ENCODE data around the gene CSNK2A2. TPM values are rescaled to one million over a fixed set of nuclear protein-coding genes. Genes with fewer than 3 reads are reported as not detected.

CSNK2A2 gene
- total and polyA plus RNA-seq, 2 donors (not counting 3 experiments of a cell fraction or from before 2014, with no cell fraction given) = 43.3 to 125 TPM

DNA sequence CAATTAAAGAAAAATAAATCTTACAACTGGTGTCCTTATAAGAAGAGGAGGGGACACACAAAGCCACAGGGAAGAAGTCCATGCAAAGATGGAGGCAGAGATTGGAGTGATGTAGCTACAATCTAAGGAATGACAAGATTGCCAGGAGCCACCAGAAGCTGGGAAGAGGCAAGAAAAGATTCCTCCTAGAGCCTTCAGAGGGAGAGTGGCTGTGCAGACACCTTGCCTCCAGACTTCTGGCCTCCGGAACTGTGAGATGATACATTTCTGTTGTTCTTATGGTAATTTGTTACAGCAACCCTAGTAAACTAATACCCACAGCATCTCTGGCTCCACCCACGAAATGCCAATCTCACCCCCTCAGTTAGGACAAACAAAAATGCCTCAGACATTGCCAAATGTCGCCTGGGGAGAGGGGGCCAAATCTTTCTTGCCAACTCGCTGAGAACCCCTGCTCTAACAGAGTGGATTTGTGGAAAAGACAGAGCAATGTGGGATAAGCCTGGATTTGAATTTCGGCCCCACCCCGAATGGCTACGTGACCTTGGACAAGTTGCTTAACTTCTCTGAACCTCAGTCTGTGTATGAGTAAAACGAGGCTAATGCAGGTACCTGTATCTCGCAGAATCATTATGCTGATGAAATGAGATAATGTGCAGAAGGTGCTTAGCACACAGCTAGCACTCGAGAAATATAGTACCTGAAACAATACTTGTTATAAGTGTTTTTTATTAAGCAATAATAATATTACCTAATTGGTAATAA lies 37.1 kb upstream of the CSNK2A2 start:
- Histone ChIP-seq H3K9me3 (replicated peaks; ENCODE audit: control insufficient read depth, insufficient read depth, low read length) (no peaks in the 10 kb centered on the region), H3K4me1 (ENCODE audit: control insufficient read depth, extremely low read depth, insufficient read depth, low read length) (peaks cover 5% of the 10 kb centered on the region), H3K27ac (ENCODE audit: insufficient read depth, low read depth, low read length) (no peak overlapping the region), H3K4me2 (ENCODE audit: insufficient read depth, low read length) (no peak overlapping the region), H2AFZ (ENCODE audit: low read depth, low read length) (no peak overlapping the region), H3K79me2 (ENCODE audit: control insufficient read depth, insufficient read depth, low read length) (no peaks in the 10 kb centered on the region), H3K4me3 (replicated peaks in 1 of 3; ENCODE audit: insufficient read depth in 1 of 3, low read depth in 1 of 3, low read length in 3 of 3) (no peak overlapping the region), H3K9me1 (replicated peaks; ENCODE audit: control insufficient read depth, extremely low read depth, insufficient read depth, low read length) (no peaks in the 10 kb centered on the region), H3K9ac (replicated peaks; ENCODE audit: extremely low read depth, insufficient read depth, low read length) (no peak overlapping the region), H4K20me1 (replicated peaks; ENCODE audit: control insufficient read depth, extremely low read depth, insufficient read depth, low read length) (no peaks in the 10 kb centered on the region), H3K36me3 (ENCODE audit: control insufficient read depth in 2 of 2, extremely low read depth in 1 of 2, insufficient read depth in 2 of 2, low read length in 2 of 2) (no peaks in the 10 kb centered on the region), H3K27me3 (ENCODE audit: control insufficient read depth in 2 of 2, insufficient read depth in 2 of 2, low read length in 2 of 2) (peaks cover 21 to 22% of the 10 kb centered on the region in 2 experiments)
- CTCF ChIA-PET = no interaction called here
- TF ChIP-seq EZH2 (IDR thresholded peaks at IDR 0.05; ENCODE audit: borderline replicate concordance, low read depth, low read length, severe bottlenecking) = no peak
- TF ChIP-seq FOS (IDR thresholded peaks at IDR 0.05; ENCODE audit: borderline replicate concordance, insufficient read depth, low read length) = no peak
- no peak for TF ChIP-seq GATA2 (IDR thresholded peaks at IDR 0.05; ENCODE audit: insufficient read depth, insufficient read length, low read depth, low read length)
- no peak for TF ChIP-seq POLR2AphosphoS5 (IDR thresholded peaks at IDR 0.05; ENCODE audit: insufficient read depth, low read depth, low read length)
- no peak for TF ChIP-seq CTCF (IDR thresholded peaks at IDR 0.05; ENCODE audit: extremely low read depth in 1 of 2, insufficient read depth in 1 of 2, low read depth in 1 of 2, low read length in 2 of 2)
- no peak for TF ChIP-seq JUN (IDR thresholded peaks at IDR 0.05; ENCODE audit: borderline replicate concordance, insufficient read depth, insufficient read length, low read depth)
- TF ChIP-seq, protein P1, sequence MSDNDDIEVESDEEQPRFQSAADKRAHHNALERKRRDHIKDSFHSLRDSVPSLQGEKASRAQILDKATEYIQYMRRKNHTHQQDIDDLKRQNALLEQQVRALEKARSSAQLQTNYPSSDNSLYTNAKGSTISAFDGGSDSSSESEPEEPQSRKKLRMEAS (IDR thresholded peaks at IDR 0.05; ENCODE audit: insufficient read depth, insufficient read length) = no peak
- TF ChIP-seq POLR2A (IDR thresholded peaks at IDR 0.05; ENCODE audit: low read depth, low read length) = no peak
- no peak for TF ChIP-seq MYC (IDR thresholded peaks at IDR 0.05; ENCODE audit: low read depth, low read length)
- no TSS peak for BruUV-seq (replicated peaks)
- no peak for DNase-seq (ENCODE audit: low read depth, low spot score)
- dilution Hi-C loops (cut with MboI; ENCODE audit: extremely low pct_ligation_motif_present, low sequenced_read_pairs) (no loop called here), intact Hi-C loops (cut with micrococcal nuclease) (no loop called here)
- POLR2A ChIA-PET = no interaction called here
- FAIRE-seq = no peak

Measured in endothelial cell of umbilical vein (primary cell).